Thyroid gland (tissue), 4 donors: Measurements from ENCODE around the gene ADAMTS2. TPM values are rescaled to one million over a fixed set of nuclear protein-coding genes. Genes with fewer than 3 reads are reported as not detected.

ENCODE experiments used
- DNase-seq, 2 donors: peaks; one replicate each; pipeline ENCODE4 v3.0.0-alpha.2; 2019
- H3K27ac ChIP-seq, 3 donors: fragments of 200-600 bp; sonication (generic); 1 replicate in 2 of 3; 2 replicates in 1 of 3; pipeline ENCODE4 v1.5.1; 2016 to 2019; ENCODE audit warnings: mild to moderate bottlenecking in 1 of 3, moderate library complexity in 1 of 3
- H3K27me3 ChIP-seq: fragments of 200-600 bp; sonication (generic); one replicate; pipeline ENCODE4 v1.5.1; 2019
- H3K36me3 ChIP-seq, 2 donors: fragments of 200-600 bp; sonication (generic); one replicate each; pipeline ENCODE4 v1.5.1; 2016 to 2019
- H3K4me1 ChIP-seq, 2 donors: fragments of 200-600 bp; sonication (generic); one replicate each; pipeline ENCODE4 v1.5.1; 2017 to 2019
- H3K4me3 ChIP-seq, 3 donors: fragments of 200-600 bp; sonication (generic); replicated peaks in 1 of 3; 1 replicate in 2 of 3; 2 replicates in 1 of 3; pipeline ENCODE4 v1.5.1; 2016; ENCODE audit warnings: mild to moderate bottlenecking in 1 of 3
- H3K9me3 ChIP-seq: fragments of 200-600 bp; sonication (generic); one replicate; pipeline ENCODE4 v1.5.1; 2017
- POLR2A ChIP-seq, 2 donors: fragments of 450-650 bp; IDR thresholded peaks; one replicate each; pipeline ENCODE4 v1.6.1; 2017; ENCODE audit warnings: antibody characterized with exemption in 2 of 2, mild to moderate bottlenecking in 2 of 2, moderate library complexity in 1 of 2
- WGBS, 2 donors: methylation state at CpG; one replicate each; pipeline ENCODE4 v1.1.5; 2017; 5-methylcytosine and 5-hydroxymethylcytosine counted together
- intact Hi-C: fragments of 100-400 bp; cut with DNase I; formaldehyde crosslinking; loops from one replicate; pipeline ENCODE4 v1.15.1; 2023
- total RNA-seq, 4 donors: library from RNA; depleted of rRNA; stranded (reverse); fragments of >200 nt; gene quantifications; one replicate each; pipeline ENCODE4 v1.2.3, GENCODE V29; 2016
- TF ChIP-seq, protein P1 (sequence below), 6 experiments: fragments of 200-600 bp in 3 of 6; fragments of 450-650 bp in 3 of 6; sonication (generic) in 3 of 6; IDR thresholded peaks; one replicate each; pipeline ENCODE4 v1.5.1; 2016 to 2019; ENCODE audit warnings: antibody characterized with exemption in 6 of 6, mild to moderate bottlenecking in 2 of 6, inconsistent platforms in 1 of 6, moderate library complexity in 1 of 6

The ADAMTS2 gene
- total RNA-seq, 4 donors from 2014 or later, result 3.5 to 16.2 (median 7.3) TPM

DNA sequence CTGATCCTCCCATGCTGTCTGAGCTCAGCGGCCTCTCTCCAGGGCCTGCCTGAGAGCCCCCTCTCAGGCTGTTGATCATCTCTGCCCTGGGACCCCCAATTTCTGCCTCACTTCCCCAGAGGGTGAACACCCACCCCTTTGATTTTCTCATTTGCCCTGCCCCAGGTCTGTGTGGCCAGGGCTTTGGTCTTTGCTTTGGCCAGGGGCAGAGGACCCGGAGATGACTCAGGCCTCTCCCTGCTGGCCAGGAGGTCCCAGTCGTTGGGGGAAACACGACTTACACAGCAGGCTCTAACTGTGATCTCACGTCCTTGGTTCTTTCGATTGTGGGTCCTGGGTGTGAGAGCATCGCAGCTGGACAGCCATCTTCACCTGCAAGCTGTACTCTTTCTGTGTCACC, 1.1 kb upstream of the ADAMTS2 start:
- no peak for DNase-seq
- 77 to 86% methylated on average over 7 of the region's 7 CpGs for WGBS, 2 donors
- H3K4me1 ChIP-seq, result peaks cover 8 to 13% of the 10 kb centered on the region in 2 donors
- TF ChIP-seq POLR2A (IDR thresholded peaks at IDR 0.05), result no peak
- TF ChIP-seq, protein P1, sequence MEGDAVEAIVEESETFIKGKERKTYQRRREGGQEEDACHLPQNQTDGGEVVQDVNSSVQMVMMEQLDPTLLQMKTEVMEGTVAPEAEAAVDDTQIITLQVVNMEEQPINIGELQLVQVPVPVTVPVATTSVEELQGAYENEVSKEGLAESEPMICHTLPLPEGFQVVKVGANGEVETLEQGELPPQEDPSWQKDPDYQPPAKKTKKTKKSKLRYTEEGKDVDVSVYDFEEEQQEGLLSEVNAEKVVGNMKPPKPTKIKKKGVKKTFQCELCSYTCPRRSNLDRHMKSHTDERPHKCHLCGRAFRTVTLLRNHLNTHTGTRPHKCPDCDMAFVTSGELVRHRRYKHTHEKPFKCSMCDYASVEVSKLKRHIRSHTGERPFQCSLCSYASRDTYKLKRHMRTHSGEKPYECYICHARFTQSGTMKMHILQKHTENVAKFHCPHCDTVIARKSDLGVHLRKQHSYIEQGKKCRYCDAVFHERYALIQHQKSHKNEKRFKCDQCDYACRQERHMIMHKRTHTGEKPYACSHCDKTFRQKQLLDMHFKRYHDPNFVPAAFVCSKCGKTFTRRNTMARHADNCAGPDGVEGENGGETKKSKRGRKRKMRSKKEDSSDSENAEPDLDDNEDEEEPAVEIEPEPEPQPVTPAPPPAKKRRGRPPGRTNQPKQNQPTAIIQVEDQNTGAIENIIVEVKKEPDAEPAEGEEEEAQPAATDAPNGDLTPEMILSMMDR (IDR thresholded peaks at IDR 0.05), result no peak
- H3K4me3 ChIP-seq, result no peak overlapping the region
- intact Hi-C loops, result no loop called here
- H3K36me3 ChIP-seq, result no peaks in the 10 kb centered on the region
- H3K27ac ChIP-seq, result no peak overlapping the region
- H3K9me3 ChIP-seq, result no peaks in the 10 kb centered on the region
- no peaks in the 10 kb centered on the region for H3K27me3 ChIP-seq

DNA sequence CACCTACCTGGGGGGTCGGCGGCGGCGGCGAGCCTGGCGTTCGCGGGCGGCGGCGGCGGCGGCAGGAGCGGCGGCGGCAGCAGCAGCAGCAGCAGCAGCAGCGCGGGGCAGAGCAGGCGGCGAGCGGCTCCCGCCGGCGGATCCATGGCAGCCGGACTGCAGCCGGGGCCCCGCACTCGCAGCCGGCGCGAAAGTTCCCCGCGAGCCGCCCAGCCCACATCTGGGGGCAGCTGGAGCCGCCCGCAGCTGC, 153 bp downstream of the ADAMTS2 start:
- peak overlapping the region in 1 of 3 donors; percentile 36 for H3K27ac ChIP-seq
- no peaks in the 10 kb centered on the region for H3K36me3 ChIP-seq
- no peaks in the 10 kb centered on the region for H3K9me3 ChIP-seq
- WGBS, 2 donors, result 0% methylated on average over 3 of the region's 36 CpGs; no CpG with 5 or more reads in 1 of the 2 donors
- H3K4me3 ChIP-seq, result peak overlapping the region in 1 of 3 donors; percentile 34
- TF ChIP-seq POLR2A (IDR thresholded peaks at IDR 0.05), result no peak
- TF ChIP-seq, protein P1 (IDR thresholded peaks at IDR 0.05), result no peak
- intact Hi-C loops, result no loop called here
- no peak for DNase-seq
- no peaks in the 10 kb centered on the region for H3K27me3 ChIP-seq
- peaks cover 8 to 13% of the 10 kb centered on the region in 2 donors for H3K4me1 ChIP-seq

DNA sequence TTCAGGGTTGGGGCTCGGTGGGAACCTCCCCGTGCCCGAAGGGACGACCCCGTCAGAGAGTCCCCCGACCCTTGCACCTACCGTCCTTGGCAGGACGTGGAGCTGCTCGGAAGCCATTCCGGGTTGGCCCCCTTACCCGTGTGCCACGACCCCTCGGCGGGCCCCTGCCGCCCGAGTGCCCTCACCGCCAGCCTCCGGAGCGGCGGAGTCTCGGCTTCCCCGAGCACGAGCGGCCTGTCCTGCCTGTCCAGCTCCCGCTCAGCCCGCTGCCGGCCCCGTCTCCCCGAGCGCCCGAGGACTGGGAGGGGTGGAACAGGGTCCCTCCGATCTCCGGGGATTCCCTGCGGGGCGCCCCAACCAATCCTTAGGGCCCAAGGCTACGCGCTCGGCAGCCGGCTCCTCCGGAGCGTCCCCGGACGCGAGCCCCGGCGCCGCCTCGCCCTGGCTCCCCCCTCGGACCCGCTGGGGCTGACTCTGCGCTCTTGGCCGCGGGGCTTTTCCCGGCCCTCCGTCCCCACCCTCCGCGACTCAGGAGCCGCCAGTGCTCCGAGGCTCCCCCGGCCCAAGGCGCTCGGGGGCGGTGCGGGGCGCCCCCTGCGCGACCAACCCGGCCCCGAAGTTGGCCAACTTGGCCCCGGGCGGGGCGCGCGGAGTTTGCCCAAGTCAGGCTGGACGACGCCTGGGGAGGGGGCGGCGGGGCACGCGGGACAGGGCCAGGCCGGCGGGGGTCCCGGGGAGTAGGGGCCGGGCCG, 654 bp downstream of the ADAMTS2 start:
- WGBS, 2 donors, result 0% methylated on average over 11 to 17 of the region's 85 CpGs
- H3K9me3 ChIP-seq, result no peaks in the 10 kb centered on the region
- H3K4me1 ChIP-seq, result peaks cover 8 to 13% of the 10 kb centered on the region in 2 donors
- H3K36me3 ChIP-seq, result no peaks in the 10 kb centered on the region
- no peak for TF ChIP-seq POLR2A (IDR thresholded peaks at IDR 0.05)
- TF ChIP-seq, protein P1 (IDR thresholded peaks at IDR 0.05), result no peak
- H3K27ac ChIP-seq, result peak overlapping the region in 2 of 3 donors; percentile 36 to 46
- H3K27me3 ChIP-seq, result no peaks in the 10 kb centered on the region
- peak overlapping the region in 1 of 3 donors; percentile 34 for H3K4me3 ChIP-seq
- intact Hi-C loops, result no loop called here
- no peak for DNase-seq

DNA sequence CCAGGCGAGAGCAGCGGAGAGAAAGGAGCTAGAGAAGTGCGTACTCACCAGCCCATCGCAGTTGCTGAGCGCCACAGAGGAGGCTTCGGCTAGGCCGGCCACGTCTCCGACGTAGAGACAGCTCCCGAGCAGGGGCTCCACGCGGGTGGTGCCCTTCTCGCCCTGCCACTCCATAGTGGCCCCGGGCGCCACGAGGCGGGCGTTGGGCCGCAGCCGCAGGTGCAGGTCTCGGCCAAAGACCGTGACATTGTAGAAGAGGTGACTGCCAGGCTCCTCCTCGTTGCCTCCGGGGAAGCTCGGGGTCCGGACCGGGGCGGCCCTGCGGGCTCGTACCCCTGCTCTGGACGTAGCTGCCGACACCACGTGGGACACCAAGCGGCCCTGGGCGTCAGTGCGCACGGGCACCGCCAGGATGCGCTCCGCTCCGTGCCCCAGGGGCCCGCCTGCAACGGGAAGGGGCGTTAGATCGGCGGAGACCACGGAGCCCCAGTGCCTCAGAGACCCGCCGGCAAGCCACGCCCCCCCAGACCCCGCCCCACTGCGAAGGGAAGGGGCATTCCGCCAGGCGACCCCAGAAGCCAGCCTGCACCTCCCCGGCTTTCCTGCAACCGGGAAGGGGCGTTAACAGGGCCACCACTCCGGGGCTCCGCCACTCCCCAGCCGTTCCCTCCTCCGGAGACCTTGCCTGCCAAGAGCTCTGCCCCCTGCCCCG, 1.4 kb downstream of the ADAMTS2 start:
- Histone ChIP-seq H3K27me3 (no peaks in the 10 kb centered on the region), H3K36me3 (no peaks in the 10 kb centered on the region), H3K4me1 (peaks cover 8 to 13% of the 10 kb centered on the region in 2 donors), H3K4me3 (peak overlapping the region in 1 of 3 donors; percentile 34), H3K27ac (peak overlapping the region in 1 of 3 donors; percentile 46), H3K9me3 (no peaks in the 10 kb centered on the region)
- WGBS, 2 donors, result 0 to 4% methylated on average over 6 to 13 of the region's 63 CpGs
- DNase-seq, result no peak
- intact Hi-C loops, result no loop called here
- TF ChIP-seq, protein P1 (IDR thresholded peaks at IDR 0.05), result peak in 1 of 6 experiments; percentile 28
- no peak for TF ChIP-seq POLR2A (IDR thresholded peaks at IDR 0.05)
